C4-2B (cell line): Measurements from ENCODE around the gene DMPK.

Experiments used
- ZFX ChIP-seq: fragments of 450-650 bp; IDR thresholded peaks from 2 replicates; pipeline ENCODE4 v1.6.1; 2017
- TF ChIP-seq, protein P1 (sequence below): fragments of 450-650 bp; conservative IDR thresholded peaks from 2 replicates; pipeline ENCODE4 v1.5.1; 2017; ENCODE audit warnings: mild to moderate bottlenecking

DNA sequence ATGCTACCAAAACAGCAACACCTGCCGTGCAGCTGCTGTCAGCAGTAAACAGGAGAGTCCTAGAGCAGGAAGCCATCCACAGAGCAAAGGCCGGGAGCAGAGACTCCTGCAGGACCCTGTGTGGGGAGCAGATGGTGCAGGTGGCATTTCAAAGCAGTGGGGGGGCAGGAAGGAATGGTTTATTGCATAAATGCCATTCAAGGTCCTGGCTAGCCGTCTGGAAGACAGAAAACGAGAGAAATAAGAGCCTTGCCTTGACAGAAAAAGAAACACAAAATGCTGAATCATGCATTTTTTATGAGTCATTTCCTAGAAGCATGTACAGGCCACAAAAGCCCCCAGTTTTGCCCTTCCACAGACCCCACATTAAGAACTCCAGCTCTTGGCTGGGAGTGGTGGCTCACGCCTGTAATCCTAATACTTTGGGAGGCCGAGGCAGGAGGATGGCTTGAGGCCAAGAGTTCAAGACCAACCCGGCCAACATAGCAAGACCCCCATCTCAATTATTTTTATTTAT, 27.4 kb upstream of the DMPK start:
- TF ChIP-seq, protein P1, sequence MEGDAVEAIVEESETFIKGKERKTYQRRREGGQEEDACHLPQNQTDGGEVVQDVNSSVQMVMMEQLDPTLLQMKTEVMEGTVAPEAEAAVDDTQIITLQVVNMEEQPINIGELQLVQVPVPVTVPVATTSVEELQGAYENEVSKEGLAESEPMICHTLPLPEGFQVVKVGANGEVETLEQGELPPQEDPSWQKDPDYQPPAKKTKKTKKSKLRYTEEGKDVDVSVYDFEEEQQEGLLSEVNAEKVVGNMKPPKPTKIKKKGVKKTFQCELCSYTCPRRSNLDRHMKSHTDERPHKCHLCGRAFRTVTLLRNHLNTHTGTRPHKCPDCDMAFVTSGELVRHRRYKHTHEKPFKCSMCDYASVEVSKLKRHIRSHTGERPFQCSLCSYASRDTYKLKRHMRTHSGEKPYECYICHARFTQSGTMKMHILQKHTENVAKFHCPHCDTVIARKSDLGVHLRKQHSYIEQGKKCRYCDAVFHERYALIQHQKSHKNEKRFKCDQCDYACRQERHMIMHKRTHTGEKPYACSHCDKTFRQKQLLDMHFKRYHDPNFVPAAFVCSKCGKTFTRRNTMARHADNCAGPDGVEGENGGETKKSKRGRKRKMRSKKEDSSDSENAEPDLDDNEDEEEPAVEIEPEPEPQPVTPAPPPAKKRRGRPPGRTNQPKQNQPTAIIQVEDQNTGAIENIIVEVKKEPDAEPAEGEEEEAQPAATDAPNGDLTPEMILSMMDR, result no peak
- TF ChIP-seq ZFX, result no peak
